Right lung (tissue), 5 donors: ENCODE results near the gene P4HB. TPM values are rescaled to one million over a fixed set of nuclear protein-coding genes. Genes with fewer than 3 reads are reported as not detected.

Experiments used
- DNase-seq, 2 donors: peaks; one replicate each; pipeline ENCODE4 v3.0.0-alpha.2; 2013
- polyA plus RNA-seq, 5 donors: library from polyadenylated mRNA; unstranded; fragments of 120-200 nt; gene quantifications; one replicate each; pipeline versions ENCODE4 v1.2.1 to v1.2.3, GENCODE V29; 2013; ENCODE audit warnings: inconsistent platforms in 1 of 5, low replicate concordance in 1 of 5; ENCODE audit not compliant: insufficient read length in 5 of 5, insufficient read depth in 1 of 5

The P4HB gene
- polyA plus RNA-seq, 5 donors = 405 to 645 (median 548) TPM

DNA sequence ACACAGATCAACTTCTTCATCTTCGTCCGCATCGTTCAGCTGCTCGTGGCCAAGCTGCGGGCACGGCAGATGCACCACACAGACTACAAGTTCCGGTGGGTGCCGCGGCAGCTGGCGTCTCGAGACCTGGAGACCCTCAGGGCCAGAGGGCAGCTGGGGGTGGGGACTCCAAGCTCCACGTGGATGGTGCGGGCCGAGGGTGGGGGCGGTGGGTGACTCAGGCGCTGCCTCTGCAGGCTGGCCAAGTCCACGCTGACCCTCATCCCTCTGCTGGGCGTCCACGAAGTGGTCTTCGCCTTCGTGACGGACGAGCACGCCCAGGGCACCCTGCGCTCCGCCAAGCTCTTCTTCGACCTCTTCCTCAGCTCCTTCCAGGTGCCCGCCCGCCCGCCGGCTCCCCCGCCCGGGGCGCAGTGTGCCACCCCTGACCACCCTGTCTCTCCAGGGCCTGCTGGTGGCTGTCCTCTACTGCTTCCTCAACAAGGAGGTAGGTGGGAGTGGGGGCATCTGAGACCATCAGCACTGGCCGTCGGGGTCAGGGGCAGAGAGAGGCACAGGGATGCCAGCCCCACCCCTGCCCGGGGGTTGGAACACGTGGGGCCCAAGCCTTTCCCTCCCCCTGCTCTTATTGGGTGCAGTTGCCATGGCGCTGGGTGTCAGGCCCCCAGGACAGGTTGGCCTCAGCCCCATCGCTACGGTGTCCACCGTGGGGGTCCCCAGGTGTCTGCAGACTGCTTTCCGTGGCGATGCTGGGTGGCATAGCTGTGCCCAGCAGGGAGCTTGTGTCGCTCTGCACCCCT lies 47.6 kb downstream of the P4HB start:
- no peak for DNase-seq

DNA sequence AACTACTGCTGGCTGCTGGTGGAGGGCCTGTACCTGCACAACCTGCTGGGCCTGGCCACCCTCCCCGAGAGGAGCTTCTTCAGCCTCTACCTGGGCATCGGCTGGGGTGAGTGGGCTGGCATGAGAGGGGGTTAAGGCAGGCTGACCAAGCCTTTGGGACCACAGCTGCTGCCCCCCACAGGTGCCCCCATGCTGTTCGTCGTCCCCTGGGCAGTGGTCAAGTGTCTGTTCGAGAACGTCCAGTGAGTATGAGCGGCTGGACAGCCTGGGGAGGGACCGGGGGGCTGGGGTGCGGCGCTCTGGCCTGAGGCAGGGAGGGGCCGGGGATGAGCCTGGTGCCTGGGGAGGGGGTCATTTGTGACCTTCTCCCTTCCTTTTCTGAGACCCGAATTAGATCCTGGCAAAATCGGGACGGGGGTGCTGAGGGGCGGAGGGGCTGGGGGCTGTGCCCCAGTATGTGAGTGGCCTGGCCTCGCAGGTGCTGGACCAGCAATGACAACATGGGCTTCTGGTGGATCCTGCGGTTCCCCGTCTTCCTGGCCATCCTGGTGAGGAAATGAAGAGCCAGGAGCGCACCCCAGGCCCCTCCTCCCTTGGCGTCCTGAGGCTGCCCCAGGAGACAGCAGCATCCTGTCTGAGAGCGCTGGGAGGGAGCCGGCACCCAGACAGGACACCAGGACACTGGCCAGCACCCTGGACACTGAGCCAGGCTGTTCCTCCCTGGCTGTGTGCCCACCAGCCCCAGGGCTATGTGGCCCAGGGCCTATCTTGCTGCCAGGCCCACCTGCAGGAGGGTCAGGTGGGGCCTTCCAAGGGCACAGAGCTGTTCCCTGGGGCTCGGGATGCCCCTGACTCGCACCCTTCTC lies 48.4 kb downstream of the P4HB start:
- no peak for DNase-seq

DNA sequence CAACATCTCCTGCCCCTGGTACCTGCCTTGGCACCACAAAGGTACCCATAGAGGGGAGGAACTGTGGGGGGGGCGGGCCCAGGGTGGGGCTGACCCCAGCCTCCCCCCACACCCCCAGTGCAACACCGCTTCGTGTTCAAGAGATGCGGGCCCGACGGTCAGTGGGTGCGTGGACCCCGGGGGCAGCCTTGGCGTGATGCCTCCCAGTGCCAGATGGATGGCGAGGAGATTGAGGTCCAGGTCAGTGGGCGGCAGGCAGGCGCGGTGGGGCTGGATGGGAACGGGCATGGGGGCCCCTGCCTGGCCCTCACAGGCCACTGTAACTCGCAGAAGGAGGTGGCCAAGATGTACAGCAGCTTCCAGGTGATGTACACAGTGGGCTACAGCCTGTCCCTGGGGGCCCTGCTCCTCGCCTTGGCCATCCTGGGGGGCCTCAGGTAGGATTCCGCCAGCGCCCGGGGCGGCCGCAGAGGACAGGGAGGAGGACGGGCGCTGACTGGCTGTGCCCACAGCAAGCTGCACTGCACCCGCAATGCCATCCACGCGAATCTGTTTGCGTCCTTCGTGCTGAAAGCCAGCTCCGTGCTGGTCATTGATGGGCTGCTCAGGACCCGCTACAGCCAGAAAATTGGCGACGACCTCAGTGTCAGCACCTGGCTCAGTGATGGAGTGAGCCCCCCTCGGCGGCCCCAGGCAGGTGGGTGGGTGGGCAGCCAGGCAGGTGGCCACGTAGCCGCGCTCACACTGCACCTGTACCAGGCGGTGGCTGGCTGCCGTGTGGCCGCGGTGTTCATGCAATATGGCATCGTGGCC lies 49.2 kb downstream of the P4HB start:
- no peak for DNase-seq

DNA sequence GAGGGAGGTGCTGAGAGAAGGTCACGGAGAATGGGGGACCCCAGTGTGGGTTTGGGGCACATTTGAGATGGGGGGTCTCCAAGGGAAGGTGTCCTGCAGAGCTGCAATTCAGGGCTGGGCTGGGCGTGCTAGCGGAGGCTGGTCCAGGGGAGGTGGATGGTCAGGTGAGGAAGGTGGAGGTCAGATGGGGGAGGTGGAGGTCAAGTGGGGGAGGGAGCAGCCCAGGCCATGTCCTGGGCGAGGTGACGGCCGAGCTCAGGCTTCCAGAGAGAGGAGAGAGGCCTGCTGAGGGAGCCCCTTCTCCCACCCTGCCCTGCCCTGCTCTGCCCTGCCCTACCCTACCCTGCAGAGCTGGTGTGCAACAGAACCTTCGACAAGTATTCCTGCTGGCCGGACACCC lies 49.9 kb downstream of the P4HB start:
- no peak for DNase-seq

DNA sequence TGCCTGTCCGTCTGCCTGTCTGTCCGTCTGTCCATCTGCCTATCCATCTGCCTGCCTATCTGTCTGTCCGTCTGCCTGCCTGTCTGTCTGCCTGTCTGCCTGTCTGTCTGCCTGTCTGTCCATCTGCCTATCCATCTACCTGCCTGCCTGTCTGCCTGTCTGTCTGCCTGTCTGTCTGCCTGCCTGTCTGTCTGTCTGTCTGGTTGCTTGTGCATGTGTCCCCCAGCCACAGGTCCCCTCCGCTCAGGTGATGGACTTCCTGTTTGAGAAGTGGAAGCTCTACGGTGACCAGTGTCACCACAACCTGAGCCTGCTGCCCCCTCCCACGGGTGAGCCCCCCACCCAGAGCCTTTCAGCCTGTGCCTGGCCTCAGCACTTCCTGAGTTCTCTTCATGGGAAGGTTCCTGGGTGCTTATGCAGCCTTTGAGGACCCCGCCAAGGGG lies 50.8 kb downstream of the P4HB start:
- DNase-seq = no peak

DNA sequence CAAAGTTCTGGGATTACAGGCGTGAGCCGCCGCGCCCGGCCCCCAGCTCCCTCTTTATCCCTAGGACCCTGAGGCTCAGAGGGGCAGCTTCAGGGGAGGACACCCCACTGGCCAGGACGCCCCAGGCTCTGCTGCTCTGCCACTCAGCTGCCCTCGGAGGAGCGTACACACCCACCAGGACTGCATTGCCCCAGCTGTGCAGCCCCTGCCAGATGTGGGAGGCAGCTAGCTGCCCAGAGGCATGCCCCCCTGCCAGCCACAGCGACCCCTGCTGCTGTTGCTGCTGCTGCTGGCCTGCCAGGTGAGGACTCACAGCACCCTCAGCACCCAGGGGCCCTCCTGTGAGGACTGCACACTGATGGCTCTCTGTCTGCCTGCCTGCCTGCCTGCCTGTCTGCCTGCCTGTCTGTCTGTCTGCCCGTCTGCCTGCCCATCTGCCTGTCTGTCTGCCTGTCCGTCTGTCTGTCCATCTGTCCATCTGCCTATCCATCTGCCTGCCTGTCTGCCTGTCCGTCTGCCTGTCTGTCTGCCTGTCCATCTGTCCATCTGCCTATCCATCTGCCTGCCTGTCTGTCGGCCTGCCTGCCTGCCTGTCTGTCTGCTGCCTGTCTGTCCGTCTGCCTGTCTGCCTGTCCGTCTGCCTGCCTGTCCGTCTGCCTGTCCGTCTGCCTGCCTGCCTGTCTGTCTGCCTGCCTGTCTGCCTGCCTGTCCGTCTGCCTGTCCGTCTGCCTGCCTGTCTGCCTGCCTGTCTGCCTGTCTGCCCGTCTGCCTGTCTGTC lies 51.4 kb downstream of the P4HB start:
- no peak for DNase-seq

DNA sequence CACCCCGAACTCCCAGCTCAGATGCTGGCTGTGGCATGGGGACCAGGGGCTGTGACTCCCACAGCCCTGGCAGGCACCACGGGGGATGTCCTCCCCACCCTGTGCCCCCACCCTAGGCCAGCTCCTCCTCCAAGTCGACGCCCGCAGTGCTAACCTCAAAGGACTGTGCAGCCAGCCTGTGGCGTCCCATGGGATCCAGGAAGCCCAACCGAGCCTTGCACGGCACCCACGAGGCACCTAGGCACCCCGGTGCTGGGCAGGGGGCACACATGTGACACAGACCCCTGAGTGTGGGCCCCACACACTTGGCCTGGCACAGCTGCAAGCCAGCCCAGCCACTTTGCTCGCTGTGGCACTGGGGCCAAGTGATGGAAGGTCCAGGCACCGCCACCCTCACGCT lies 52.5 kb downstream of the P4HB start:
- no peak for DNase-seq

DNA sequence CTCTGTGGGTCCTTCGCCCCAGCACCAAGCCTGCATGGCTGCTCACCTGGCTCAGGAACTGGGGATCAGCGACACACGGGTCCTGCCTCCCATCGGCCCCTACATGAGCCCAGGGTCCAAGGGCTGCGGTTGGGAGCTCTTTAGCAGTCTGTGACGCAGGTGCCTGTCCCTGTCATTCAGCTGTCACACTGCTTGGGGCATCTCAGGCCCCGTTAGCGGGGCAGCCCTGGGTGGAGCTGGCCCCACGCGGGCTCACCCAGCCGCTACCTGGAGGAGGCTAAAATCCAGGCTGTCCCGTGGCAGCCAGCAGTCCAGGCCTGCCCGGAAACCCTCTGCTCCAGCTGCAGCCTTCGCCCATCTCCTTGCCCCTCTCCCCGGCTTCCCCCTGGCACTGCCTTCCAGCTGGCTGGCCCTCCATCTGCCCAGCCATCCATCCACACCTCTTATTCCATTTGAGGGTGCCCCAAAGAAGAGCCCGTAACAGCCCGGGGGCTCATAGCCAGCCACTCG lies 53.1 kb downstream of the P4HB start:
- no peak for DNase-seq

DNA sequence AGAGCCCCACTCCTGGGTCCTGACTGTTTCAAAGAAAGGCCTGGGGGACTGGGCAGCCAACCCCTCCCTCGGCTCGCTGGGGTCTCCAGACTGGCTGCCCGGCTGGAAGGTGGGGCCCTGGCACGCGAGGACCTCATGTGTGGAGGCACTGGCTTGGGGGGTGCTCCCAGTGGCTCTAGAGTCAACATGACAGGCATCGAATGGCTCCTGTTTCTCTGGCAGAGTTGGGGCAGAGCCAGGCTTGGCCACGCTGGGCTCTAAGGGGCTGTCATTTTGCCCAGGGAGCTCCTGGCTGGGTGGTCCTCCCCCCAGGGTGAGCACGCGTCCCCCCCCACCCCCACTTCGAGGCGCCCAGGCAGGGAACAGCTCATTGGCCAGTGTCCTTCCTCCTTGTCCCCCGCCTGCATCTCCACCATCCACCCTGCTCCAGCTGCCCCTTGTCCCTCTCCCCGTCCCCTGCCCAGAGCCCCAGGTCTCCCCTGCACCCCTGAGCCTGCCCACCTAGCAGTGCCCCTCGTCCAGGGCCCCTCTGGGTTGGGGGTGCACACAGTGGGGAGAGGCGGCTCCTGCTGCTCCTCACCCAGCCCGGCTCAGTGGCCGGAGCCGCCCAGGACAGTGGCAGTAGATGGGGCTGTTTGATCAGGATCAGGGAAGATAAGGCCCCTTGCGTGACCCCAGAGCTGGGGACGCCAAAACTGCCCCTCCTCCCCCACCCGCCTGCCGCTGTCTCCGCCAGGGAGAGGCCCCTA lies 53.7 kb downstream of the P4HB start:
- no peak for DNase-seq

DNA sequence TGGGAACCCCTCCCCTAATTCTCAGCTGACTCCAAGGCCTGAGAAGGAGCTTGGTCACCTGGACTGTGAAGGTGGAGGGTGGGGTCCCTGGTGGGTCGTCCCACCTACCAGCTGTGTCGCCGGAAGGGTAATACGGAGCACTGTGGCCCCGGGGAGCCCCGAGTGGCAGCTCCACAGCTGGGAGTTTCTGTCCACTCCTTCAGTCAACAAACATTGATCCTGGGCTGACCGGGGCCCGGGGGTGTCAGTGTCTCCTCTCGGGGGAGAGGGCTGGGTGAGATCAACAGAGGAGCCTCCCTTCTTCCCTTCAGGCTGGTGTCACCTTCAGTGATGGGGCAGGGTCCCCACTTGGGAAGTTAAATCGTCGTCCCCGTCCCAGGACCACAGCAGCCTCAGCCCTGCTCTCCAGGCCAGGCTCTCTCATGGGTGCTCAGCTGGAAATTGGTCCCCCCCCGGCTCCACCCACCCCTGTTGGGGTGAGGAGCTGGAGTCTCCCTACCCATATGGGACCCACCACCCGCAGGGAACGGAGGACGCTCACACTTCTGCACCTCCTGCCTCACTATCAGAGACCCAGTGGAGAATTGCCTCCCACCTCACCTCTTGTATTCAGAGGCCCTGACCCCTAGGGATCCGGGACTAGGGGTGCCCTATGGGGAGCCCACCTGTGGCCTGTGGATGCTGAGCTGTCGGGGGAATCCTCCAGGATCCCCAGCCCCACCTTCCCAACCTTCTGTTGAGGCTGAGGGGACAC lies 54.5 kb downstream of the P4HB start:
- no peak for DNase-seq

DNA sequence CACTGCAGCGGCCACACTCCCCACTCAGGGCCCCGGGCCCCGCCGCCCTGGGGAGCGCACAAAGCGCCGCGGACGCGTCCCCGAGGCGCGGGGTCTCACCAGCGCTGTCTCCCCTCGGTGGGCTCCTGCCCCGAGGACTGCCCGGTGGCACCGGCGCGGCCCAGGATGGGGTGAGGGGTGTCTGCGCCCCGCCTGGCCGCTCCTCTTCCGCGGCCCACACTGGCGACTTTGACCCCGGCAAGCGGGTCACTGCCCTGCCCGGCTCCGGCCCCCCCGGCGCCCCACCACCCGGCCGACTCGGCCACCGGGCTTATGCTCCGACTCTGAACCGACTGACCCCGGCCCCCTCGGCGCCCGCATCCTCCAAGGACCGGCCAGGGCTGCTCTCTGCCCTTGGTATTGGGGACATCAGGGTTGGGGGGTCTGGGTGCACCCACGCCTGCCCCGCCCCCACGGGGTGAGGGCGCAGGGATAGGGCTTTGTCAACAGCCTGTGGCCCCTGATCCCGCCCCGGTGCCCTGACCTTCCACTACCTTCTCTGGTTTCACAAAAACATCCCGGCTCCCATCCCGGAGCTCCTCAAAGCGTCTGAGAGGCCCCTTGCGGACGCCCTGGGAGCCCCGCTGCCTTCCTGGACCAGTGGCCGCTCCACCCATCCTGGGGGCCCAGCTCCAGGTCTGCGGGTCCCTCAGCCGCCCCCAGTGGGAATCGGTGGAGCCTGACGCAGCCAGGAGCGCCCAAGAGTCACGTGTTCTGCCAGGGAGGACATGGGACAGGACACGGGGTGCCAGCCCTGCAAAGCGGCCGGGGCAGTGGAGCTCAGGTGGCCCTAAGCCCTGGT lies 55.6 kb downstream of the P4HB start:
- DNase-seq = no peak

DNA sequence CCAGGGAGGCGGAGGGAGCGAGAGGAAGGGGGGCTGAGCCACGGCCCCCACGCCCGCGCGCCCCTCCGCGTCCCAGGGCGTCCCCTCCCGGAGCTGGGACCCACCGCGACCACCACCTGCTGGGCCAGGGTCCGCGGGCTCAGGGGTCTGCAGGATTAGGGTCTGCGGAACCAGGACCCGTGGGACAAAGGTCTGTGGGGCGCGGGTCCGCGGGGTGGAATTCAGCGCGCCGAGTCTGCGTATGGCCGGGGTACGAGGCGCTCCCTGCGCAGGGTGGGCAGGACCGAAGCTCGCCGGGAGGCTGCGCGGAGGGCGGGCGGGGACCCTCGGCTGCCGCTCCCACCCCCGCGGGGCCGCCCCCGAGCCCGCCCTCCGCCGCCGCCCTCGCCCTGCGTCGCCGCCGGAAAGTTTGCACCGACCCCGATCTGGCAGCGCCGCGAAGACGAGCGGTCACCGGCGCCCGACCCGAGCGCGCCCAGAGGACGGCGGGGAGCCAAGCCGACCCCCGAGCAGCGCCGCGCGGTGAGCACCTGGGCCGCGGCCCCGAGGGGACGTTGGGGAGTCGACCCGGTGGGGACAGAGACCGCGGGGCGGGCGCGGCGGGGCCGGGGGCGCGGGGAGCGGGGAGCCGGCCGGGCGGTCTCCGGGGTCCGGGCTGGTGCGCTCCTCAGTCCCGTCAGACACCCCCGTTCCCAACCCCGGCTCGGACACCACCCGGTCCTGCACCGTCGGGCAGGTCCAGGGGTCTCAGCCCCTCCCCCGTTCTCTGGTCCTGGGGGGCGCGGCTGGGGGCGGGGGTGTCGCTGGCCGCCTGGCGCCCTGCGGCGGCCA lies 56.4 kb downstream of the P4HB start, which contains the start of gene GCGR:
Gene GCGR, plus strand, starts transcription at position 423 of the 831 bp plus-strand sequence. CDS start 4,869 bp downstream, outside the sequence.
- DNase-seq = no peak

DNA sequence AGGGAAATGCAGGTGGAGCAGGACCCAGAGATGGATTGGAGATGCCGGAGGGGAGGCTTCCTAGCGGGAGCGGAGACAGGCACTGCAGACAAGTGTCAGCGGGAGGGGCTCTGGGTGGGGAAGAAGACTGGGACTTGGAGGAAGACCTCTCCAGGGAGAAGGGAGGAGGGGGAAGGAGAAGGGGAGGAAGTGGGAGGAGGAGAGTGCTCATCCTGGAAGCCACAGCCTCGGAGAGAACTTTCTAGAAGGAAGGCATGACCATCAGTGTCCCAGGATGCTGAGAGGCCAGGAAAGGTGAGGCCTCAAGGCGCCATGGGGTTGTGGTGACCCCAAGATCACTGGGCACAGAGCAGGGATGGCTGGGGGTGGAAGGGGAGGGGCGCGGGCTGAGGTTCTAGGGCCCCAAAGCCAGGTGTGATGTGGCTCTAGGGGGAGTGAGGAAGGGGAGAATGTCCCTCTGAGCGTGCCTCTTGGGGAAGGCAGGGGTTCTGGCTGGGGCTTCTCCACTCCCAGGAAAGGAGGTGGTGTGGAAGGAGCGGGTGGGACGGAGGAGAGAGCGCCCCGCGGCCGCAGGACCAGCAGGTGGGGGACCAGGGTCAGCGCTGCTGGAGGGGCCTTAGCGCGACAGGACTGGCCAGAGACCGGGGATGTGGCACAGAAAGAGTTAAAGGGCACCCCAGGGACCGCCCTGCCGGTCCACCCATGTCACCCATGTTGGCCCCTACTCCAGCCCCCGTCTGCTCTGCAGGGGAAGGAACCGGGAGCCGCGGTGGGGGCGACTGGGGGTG lies 57.3 kb downstream of the P4HB start:
- DNase-seq = no peak

DNA sequence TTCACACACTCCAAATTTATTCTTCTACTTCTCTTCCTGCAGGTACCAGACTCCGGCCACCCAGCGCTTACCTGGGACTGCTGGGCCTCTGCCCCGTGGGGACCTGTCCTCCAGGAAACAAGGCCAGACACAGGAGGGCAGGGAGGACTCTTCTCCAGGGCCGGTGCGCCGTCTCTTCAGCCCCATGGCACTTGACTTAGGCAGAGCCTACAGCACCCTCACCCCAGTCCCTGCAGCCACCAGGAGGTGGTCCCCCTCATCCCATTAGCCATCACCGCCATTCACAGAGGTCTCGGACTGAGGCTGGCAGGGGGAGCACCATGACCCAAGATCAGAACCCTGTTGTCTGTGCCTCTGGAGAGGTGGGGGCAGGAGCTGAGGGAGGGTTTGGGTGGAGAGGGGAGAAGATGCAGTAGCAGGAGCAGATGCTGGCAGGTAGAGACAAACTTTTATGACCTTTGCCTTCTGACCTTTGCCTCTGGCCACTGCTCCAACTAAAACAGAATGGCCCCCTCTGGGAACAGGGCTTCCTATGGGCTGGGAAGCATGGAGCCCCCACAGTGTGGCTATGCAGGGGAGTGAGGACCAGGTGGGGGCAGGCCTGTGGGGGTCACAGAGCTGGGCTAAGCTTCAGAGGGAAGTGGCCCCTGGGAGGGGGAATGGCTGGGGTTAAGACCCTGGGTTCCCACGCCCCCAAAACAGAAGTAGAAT lies 58.1 kb downstream of the P4HB start:
- no peak for DNase-seq

DNA sequence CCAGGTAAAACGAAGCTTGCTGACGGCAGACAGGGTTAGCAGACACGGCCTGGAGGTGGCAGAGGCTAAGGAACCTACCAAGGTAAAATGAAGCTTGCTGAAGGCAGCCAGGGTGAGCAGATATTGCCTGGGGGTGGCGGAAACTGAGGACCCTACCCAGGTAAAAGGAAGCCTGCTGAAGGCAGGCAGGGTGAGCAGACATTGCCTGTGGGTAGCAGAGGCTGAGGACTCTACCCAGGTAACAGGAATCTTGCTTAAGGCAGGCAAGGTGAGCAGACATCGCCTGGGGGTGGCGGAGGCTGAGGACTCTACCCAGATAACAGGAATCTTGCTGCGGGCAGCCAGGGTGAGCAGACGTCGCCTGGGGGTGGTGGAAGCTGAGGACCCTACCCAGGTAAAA lies 59.0 kb downstream of the P4HB start:
- no peak for DNase-seq

DNA sequence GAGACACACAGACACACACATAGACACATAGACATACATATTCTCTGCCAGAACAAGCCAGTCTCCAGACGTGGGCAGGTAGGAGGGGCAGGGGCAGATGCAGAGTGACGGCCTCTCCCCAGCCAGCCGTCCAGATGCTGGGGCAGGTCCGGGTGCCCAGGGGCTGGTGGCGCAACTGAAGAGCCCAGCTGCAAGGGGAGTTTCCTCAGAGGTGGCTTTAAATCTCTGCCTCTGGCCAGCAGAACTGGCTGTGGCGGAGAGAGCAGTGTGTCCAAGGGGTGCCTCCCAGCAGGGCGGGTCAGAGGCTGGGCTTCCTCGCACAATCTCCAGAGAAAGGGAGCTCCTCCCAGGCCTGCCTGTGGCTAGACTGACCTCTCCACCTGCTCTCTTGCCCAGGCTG lies 65.8 kb downstream of the P4HB start:
- DNase-seq = no peak
